CD4-positive, alpha-beta T cell treated with Interferon alpha-2 for 1 hour (primary cell): Measurements from ENCODE around the gene TASOR2.

Experiments used
- DNase-seq, 2 donors: peaks; one replicate each; pipeline ENCODE4 v3.0.0-alpha.2; 2020 to 2022

TASOR2 gene

DNA sequence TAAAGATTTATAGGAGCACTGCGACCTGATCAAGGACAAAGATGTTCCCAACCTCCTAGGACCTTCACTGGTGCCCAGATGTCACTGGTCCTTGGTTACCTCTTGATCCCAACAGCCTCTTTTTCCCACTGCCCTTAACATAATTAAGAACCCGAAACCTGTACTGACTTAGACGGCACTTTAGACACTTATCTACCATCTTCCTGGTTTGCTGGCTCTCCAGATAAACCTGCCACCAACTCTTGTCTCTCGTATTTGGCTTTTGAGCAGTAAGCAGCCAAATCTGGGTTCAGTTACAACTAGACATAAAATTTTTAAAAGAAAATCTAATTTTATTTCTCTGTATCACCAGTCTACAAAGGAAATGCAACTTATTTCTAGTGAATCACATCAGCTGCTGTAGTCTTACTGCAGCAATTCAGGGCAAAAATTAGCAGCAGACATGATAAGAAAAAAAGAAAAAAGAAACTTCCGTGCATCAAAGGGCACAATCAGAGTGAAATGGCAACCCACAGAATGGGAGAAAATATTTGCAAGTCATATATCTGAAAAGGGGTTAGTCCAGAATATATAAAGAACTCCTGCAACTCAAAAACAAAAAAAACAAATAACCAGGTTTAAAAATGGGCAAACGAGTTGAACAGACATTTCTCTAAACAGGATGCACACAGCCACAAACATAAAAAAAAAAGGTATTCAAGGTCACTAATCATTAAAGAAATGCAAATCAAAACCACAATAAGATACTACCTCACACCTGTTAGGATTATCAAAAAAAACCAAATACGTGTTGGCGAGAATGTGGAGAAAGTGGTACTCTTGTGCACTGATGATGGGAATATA lies 27.7 kb upstream of the TASOR2 start:
- DNase-seq = no peak

DNA sequence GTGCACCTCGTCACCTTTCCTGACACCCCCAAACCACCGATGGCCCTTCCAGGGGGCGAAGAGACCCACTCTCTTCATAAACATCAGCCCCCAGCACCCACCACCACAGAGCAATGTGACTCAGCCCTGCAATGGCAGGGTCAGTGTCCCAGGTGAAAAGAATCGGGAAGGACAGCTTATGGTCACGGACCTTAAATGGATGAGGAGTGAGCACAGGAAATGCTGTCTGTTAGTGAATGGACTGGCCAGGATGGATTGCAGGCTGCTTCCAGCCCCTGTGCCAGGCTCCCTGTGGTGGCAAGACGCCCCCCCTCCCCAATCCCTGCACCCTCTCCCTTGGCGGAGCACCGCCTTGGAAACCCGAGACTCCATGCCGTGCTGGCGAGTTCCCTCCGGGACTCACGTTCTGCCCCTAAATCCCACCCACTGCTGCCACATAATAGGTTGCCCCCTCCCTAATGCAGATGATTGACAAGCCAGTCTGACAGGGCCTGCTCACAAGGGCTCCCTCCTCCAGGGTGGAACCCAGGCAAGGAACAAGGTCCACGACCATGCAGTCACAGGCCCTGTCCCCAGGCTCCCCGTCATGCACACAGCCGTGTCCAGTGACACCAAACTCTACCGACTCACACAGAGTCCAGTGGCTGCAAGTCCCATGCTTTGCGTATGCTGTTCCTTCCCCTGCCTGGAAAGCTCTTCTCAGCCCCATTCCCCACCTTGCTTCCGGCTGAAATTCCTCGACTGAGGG lies 25.6 kb upstream of the TASOR2 start:
- no peak for DNase-seq

DNA sequence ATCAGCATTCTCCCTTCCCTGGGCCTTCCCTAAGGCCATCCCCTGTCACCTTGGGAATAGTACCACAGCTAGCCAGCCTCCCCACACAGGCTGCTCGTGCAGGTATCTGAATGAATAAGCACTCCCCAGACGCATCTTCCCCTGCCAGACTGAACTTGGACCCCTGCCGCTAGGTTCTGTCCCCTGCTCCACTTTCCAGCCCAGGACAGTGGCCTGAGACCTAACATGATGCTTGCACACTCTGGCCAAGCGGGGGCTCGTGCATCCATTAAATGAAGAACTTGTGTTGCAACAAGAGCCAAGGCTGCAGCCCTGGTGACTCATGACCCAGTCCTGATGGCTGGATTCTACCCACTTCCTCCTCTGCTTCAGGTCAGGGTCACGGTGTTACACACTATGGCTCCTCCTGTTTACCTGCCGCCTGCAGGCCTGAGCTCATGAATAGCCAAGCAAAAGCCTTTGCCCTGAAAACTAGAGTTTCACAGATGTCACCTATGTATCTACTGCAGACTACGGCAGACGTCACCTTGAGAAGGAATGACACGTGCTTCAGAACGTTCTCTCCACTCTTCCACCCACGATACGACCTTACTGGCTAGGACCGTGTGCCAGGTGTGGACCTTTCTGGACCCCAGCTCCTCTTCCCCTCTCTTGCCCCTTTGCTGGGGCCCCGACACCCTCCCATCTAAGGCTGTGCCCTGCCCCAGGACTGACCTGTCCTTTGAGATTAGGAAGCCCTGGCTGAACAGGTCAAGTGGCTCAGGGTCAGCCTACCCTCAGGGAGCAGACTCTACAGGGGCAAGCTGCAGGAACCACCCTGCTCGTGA lies 24.7 kb upstream of the TASOR2 start:
- DNase-seq = peak in 1 of 2 donors; percentile 47

DNA sequence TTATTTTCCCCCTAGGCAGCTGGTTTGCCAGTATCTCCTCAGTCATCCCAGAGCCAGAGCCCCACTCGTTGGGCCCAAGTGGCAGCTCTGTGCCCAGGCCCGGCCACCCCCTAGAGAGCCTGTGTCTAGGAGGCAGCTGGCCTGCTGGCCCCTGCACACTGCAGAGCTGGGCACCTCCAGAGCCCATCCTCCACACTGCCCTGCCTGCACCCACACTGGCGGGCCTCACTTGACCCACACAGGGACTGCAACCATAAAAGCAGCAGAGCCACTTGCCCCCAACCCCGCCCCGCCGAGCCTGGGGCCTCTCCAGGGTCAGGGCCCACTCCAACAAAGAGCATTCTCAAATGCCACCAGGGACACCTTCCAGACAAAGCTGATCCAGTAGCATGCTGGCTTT lies 23.6 kb upstream of the TASOR2 start:
- DNase-seq = no peak

DNA sequence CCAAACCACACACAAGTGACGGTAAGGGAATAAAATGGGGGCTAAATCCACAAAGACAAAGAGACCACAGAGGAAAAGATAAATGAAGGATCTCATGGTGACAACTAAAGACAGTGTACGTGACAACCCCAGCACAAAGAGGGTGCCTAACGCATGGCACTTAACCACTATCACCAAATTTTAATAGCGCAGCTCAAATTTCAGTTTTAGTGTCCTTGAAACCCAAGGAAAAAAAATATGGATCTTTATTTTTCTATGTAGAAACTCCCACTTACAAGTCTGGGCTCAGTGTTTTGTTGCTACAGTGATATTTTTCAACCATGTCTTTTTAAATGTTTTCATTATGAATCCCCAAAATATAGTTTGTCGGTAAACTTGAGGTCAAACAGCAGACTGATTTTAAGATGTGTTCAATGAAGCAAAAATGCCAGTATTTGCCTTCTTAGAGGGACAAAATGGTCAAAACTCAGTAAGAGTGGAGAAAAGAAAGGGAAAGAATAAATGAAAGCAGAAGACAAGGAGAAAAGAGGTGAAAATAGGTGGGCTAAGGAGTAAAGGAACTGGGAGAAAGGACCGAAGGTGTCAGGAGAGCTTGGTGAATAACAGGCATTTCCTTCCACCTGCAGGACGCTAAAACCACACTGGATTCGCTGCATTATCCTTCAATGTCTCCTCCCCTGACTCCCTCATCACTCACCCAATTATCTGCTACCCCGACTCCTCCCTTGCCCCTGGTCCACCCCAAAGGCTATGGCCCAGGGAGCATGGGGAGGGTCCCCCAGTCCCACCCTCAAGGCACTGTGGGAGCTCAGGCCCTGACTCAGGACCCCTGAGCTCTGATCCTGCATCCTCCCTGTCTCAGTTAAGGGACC lies 21.7 kb upstream of the TASOR2 start:
- no peak for DNase-seq

DNA sequence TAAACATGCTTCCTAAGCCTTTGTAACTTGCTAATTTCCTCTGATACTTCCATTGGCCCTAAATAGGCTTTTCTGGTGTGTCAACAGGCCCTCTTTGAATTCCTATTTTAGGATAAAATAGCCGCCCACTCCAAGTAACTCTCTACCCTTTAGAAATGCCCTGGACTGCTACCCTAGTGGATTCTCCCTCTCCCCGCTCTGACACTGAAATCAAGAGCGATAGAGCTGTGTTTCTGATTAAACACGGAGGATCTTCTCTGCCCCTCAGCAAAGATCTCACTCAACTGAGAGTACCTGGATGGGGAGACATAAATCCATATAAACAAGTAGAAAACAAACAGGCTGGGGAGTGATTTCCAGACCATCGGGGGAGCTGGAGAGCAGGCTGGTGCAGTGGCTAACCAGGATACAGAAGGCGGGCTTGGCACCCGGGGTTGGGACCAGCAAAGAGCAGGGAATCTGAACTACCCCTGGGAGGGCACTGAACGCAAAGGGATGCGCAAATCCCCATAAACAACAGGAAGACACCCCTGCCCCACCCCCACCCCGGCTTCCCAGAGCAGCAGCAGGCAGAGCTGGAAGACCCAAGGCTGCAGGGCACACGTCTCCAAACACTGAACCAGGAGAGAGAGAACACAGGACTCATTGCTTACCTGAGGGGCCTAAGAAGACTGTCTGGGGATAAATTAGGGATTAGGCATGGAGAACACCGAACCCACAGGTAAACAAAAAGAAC lies 20.8 kb upstream of the TASOR2 start:
- DNase-seq = no peak

DNA sequence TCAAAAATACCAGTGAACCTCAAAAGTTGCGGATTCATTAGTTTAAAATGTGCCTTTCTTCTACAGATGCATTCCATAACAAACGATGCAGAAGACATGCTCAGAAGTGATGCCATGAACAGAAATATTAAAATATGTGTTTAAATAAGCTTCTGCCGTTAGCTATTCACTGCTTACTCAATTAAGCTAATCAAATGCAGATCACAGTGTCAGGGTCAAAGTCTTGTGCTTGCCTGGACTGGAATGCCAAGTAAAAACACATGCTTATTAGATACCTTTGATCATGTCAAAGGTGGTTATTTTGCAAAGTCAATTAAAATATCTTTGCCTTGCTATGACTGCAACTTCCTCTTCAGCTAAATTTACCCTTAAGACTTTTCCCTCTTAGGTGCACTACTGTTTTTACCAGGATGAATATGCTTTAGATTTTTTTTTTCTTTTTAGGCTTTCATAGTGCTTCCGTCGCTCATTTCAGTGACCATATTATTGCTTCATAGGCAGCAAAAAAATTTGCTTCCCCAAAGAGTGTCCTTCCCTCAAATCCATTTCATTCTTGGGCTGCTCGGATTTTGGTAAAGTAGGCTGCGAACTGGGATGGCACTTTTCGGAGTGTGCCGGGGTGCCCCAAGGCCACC lies 19.1 kb upstream of the TASOR2 start:
- DNase-seq = no peak

DNA sequence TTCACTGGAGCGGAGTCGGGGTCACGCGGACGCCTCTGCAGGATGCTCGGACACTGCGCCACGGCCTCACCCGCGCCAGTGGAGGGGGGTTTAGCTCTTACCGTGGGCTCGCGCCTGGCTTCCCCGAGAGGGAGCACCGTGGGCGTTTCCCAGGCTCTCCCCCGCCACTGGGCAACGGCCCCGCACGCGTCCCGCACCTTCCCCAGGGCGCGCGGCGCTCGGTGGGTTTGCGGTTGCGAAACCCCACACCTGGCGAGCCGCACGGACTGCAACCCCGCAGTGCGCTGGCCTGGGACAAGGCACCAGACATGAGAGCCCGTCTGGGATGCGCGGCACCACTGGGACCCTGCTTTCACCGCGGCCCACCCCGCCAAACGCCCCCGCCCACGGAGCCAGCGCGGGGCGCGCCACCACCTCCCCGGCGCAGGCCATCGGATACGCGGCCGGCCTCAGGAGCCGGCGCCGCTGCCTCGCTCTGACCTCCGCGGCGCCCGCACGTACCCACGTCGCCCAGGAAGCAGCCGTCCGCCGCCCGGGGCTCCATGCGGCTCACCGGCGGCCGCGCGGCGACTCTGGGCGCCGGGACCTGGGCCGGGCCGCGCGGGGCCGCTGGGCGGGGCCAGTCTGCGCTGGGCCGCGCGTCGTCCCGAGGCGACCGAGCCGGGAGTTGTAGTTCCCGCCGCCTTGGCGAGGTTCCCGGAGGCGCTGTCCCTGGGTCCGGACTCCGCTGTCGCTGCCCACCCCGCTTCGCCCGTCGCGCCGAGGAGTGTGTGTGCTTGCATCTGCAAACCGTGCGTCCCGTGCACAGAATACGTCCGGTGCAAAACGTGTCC lies 18.4 kb upstream of the TASOR2 start, which contains the start of gene ASB13:
Gene ASB13 (minus strand): TSS at position 588 of the 833 bp plus-strand sequence. CDS start 44 bp downstream, at position 544.
- peak in 1 of 2 donors; percentile 40 for DNase-seq

DNA sequence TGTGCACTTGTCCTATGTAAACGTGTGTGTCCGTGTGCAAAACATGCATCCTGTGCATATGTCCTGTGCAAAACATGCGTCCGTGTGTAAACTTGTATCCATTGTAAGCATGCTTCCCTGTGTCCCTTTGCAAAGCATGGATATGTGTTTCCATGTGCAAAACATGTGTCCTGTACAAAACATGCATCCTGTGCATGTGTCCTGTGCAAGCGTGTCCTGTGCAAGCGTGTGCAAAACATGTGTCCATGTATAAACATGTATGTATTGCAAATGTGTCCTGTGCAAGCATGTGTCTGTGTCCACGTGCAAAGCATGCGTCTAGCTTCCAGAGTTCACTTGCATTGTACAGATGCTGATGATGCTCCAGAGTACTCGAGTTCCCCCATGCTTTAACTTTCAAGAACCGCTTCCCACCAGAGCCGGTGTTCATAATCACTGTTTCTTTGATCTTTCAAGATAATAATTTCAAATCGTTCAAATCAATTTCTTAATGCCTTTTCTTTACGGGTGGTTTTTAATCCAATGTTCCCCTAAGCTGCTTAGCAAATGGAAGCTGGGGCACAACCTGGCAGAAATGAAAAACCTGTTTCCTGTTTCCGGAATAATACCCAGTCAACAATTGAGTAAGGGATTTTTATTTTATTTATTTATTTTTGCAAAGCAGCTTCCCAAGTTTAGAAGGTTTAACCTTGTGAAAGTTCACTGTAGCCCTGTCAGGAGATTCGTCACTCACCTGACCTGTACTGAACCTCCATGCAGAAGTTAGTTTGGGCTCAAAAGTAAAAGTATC lies 17.6 kb upstream of the TASOR2 start:
- DNase-seq = no peak

DNA sequence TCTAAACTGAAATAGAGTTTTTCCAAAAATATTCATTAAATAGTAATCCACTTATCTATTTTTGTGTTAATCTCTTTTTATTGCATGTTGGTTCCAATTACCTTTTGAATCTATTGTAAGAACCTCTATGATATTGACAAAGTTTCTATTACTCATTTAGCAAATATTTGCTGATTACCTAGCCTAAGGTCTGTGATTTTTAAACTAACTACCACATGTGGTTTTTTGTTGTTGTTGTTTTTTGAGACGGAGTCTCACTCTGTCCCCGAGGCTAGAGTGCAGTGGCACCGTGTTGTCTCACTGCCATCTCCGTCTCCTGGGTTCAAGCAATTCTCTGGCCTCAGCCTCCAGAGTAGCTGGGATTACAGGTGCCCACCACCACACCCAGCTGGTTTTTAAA lies 16.2 kb upstream of the TASOR2 start:
- no peak for DNase-seq

DNA sequence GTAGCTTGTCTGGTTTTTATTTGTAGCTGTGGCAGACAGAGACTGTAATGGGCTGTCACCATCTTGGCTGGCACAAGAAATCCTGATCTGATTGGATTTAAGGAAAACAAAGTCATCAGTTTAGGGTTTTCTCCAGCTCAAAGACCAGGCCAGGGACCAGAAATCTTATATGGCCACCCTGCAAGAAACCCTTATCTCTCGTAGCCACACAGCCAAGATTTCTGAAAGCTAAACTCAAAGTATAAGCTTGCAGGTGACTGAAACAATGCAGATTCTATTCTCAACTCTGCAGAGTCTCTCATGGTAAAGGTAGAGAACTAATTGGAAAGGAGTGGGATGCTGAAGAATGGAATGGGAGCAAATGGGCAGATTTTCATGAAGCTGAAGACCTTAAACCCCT lies 15.0 kb upstream of the TASOR2 start:
- DNase-seq = no peak

DNA sequence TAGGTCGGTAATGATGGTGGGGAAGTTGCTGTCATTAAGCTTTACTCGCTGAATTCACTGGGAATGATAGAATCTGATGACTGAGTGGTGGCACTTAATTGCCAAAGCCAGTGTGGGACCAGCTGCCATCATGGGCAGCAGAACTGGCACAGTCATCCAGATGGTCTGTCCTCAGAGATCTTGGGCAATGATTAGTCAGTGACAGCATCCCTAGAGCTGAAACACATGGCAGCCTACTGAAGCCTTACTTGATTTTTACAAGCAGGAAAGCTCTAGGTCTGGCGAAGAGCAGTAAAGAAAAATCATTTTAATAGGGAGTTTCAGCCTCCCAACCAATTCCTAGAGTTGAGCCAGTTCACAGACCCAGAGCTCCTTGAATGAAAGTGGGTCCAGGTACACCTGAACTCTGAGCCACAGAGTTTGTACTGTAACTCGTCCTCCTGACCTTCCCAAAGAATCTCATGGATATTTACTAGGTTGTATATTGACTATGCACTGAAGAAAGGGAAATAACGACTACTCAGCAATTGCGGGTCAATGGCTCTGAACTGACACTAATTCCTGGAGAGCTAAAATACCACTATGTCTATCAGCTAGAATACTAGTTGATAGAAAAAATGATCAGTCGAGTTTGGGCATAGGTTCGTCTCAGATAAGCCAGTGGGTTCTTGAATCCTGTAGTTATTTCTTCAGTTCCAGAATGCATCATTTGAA lies 13.8 kb upstream of the TASOR2 start:
- DNase-seq = no peak

DNA sequence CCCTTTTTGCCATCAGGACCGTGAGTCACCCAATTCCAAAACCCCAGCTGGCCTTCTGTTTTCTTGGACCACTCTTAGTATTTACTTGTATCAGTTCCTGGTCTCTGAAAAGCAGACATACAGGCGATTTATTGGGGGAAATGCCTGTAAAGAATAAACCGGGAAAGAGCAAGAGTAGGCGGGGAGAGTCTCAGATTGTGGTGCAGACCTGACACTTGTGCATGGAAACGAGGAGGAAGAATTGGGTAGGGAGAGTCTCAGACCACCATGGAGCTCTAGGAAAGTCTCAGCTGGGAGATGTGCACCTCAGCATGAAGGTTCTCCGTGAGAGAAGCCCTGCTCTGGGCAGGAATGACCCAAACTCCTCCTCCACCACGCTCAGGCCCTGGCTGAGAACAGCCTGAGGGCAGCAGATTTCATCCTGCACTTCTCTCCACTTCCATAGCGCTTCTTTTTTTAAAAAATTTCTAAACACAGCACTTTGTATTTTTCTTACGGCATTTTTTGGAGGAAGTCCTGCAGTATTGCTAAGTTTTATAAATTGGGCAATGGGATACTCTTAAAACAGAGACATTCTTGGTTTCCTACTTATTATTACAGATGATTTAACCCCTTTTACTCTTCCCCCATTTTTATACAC lies 6.1 kb upstream of the TASOR2 start:
- DNase-seq = no peak

DNA sequence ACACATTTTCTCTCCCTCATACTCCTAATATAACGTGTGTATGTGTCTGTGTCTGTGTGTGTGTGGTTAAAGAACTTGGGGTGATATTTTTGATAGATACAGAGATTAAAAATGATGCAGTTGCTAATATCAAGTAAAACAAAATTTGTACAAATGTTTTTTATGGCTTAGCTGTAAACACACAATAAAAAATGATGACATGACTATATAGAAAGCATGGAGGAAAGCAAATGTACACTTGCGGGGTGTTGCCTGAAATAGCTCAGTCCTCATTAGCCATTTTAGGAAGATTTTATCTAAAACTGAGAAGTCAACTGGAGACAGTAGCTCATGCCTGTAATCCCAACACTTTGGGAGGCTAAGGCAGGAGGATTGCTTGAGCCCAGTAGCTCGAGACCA lies 5.6 kb upstream of the TASOR2 start:
- DNase-seq = no peak

DNA sequence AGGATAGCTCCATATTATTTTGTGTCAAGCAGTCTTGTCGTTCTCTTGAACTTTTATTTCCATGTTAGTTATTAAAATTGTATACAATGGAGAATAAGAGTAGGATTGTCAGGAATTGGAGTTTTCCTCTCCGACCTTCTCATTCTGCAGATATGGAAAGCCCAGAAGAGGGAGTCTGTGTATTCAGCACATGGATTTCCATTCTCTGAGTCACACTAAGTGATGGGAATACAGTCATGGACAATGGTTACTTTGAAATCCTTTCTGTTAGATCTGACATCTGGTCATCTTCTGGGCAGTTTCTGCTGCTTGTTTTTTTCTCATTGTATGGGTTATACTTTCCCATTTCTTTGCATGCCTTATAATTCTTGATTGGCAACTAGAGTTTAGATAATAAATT lies 5.0 kb upstream of the TASOR2 start:
- no peak for DNase-seq

DNA sequence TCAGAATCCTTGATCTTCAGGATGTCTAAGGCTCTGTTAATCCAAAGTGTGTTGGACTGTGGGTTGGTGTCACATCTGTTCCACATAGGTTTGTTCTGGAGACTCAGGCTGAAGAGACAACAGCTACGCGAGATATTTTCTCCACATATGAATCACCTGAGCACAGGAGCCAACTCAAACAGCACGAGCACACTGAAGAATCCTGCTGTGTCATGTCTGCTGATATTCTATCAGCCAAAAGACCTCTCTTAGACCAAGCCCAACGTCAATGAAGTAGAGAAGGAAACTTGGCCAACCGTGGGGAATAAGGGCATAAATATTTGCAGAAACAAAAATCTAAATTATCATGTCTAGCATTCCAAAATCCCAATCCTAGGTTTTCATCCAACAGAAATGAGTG lies 2.7 kb upstream of the TASOR2 start:
- DNase-seq = no peak

DNA sequence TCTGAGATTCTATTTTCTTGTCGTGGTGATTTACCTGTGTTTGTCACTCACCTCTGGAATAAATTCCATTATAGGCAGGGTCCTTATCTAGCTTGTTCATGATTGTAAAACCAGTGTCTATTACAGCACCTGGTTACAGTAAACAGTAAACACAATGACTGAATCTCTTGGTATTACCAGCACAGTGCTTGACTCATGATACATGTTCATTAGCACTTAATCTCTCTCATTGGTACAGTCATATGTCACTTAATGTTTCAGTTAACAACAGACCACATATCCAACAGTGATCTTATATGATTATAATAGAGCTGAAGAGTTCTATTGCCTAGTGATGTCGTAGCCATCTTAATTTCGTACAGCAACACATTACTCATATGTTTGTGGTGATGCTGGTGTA lies 1.6 kb upstream of the TASOR2 start:
- DNase-seq = no peak
